ENCODE data around the gene KRT23.

The KRT23 gene

GRCh38 chr17:40937384-40937819 is at the start of gene KRT23:
Gene KRT23, minus strand, starts transcription at chr17:40937646. Its CDS starts 1,043 bp downstream, at chr17:40936603.
- no peak for TF ChIP-seq CTCF (IDR thresholded peaks at IDR 0.05; ENCODE audit: control extremely low read depth, extremely low read depth, low read depth, missing control alignments)
- CTCF ChIA-PET: no interaction called here
- POLR2A ChIA-PET: no interaction called here
- DNase-seq (ENCODE audit: extremely low spot score): no peak

DNA sequence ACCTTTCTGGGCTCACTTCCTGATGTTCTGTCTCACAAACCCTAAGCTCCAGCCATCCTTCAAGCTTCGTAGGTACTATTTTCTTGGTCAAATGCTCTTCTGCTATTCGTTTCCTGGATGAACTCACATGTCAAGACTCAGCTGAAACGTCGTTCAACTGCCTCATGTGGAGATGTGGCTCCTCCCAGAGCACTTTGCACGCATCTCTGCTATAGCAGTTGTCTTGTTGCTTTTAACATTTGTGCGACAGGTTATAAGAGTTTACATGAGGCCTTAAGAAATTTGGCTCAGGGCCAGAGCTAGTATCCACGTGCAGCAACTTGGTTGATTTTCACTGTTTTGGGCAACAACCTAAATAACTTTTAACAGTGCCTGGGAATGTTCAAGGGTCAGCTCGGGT is 49.5 kb upstream of the KRT23 start:
- no peak for DNase-seq (ENCODE audit: extremely low spot score)
- ChIA-PET CTCF (interaction anchor here (0.9 kb wide), 1 partner anchor 10 kb away, joined by 3 read pairs; no protein-coding TSS in a partner anchor), POLR2A (no interaction called here)
- no peak for TF ChIP-seq CTCF (IDR thresholded peaks at IDR 0.05; ENCODE audit: control extremely low read depth, extremely low read depth, low read depth, missing control alignments)

DNA sequence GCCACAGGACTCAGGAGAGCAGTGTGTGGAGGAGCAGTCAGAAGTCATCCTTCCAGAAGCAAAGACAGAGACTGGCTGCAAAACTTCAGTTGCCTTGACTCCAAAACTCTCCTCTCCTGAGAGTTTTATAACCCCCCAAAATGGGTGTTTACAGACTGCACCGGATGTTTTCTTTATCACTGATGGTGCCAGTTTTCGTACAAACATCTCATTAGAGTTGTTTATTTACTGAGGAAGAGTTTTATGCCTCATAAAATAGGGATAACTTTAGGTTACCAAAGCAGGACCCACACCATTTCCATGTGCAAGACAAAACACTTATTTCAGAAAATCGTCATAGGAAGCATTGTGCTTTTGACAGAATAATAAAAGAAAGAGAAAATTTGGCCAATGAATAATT is 46.8 kb upstream of the KRT23 start, which contains the start of gene KRT40:
TSS of gene KRT40 (minus strand) at position 101 of the 400 bp plus-strand sequence. CDS start at position 48, 53 bp downstream.
- TF ChIP-seq CTCF (IDR thresholded peaks at IDR 0.05; ENCODE audit: control extremely low read depth, extremely low read depth, low read depth, missing control alignments): no peak
- POLR2A ChIA-PET: no interaction called here
- CTCF ChIA-PET: no interaction called here
- no peak for DNase-seq (ENCODE audit: extremely low spot score)

DNA sequence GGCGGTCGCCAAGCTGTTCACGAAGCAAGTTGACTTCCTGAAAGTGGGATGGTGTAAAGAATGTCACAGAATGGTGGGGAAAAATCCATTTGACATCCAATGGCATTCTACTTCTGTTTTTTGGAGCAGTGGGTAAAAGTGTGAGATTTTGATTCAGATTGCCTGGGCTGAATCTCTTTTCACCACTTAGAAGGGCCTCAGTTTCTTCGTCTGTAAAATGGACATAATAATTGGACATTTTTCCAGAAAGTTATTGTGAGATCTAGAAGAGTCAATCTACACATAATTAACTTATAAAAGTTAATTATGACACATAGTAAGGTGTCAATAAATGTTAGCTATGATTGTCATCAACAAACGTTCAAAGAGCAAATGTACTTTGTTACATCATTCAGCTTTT is 43.7 kb upstream of the KRT23 start:
- POLR2A ChIA-PET: no interaction called here
- CTCF ChIA-PET: no interaction called here
- no peak for TF ChIP-seq CTCF (IDR thresholded peaks at IDR 0.05; ENCODE audit: control extremely low read depth, extremely low read depth, low read depth, missing control alignments)
- DNase-seq (ENCODE audit: extremely low spot score): no peak

- no peak for TF ChIP-seq CTCF (IDR thresholded peaks at IDR 0.05; ENCODE audit: control extremely low read depth, extremely low read depth, low read depth, missing control alignments)
- DNase-seq (ENCODE audit: extremely low spot score): no peak
- CTCF ChIA-PET: interaction anchor here (1.7 kb wide), 1 partner anchor 8 kb away, joined by 4 read pairs; no protein-coding TSS in a partner anchor
- POLR2A ChIA-PET: no interaction called here
Observed at GRCh38 chr17:40980596-40980995, 43.1 kb upstream of the KRT23 start.

DNA sequence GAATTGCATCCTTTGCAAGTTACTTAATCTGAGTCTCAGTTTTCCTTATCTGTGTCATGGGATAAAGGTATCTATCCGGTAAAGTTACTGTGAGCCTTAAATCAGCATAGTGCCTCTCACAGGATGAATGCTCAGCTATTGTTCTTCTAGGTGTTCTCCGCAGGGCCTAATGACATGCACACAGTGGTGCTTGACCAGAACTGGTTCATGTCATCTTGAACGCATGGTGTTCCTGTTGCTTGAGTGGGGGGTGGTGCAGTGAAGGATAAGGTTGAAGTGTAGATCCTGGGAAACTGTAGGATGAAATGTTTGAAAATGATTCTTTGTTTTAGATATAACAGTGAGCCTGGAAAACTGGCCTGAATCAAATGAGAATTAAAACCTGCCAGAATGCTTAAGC is 42.7 kb upstream of the KRT23 start:
- POLR2A ChIA-PET: no interaction called here
- CTCF ChIA-PET: interaction anchor here (1.7 kb wide), 1 partner anchor 9 kb away, joined by 4 read pairs; no protein-coding TSS in a partner anchor
- TF ChIP-seq CTCF (IDR thresholded peaks at IDR 0.05; ENCODE audit: control extremely low read depth, extremely low read depth, low read depth, missing control alignments): no peak
- DNase-seq (ENCODE audit: extremely low spot score): no peak
